GM19043 (cell line): ENCODE data around the gene RFT1.
A peak's percentile ranks its signal among the peaks of the same experiment; 100 is the strongest.
"Not testable (repeated sequence)": the region's sequence is repeated elsewhere in the genome, so short reads cannot be mapped to it uniquely, and the experiment has no call there.

Source experiments
- ATAC-seq: cut with Tn5 transposase; IDR thresholded peaks from one replicate; pipeline ENCODE4 v1.9.1; 2021; ENCODE audit warnings: low read depth; ENCODE audit not compliant: unreplicated experiment

RFT1 gene

DNA sequence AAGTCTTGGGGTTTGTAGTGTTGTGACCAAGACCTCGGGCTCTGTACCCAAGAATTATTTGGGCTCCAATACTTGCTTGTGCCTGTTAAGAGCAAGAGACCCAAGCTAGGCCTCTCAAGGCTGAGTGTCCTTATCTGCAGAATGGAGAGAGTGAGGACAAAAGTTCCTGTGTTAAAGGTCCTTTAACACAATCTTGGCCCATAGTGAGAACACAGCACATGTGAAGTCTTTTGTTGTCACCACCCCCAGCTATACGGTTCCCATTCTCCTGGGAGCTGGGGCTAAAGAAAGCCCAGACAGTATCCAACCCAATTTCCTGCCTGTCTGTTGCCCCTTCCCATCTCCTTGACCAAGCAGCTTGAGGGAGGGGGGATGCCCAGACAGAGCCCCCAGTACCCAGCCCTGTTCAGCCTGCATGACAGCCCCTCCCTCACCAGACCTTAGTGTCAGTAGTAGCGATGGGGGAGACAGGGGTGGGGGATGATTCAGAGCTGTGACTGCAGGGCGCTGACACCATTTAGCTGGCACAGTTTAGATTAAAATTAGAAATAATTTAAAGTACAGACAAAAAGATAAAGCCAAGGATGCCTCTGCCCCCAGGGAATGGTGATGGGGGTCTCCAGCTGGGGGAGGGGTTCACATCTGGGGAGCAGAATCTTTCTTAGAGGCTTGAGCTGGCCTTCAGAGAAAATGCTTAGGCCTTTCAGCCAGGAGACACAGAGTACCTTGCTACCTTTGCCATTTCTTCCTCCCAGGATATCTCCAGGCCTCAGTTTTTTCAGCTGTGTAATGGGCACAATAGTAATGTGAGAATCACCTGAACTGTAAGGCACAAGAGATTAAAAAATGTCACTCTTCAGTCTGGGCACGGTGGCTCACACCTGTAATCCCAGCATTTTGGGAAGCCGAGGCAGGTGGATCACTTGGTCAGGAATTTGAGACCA lies 33.5 kb upstream of the RFT1 start:
- ATAC-seq = no peak

DNA sequence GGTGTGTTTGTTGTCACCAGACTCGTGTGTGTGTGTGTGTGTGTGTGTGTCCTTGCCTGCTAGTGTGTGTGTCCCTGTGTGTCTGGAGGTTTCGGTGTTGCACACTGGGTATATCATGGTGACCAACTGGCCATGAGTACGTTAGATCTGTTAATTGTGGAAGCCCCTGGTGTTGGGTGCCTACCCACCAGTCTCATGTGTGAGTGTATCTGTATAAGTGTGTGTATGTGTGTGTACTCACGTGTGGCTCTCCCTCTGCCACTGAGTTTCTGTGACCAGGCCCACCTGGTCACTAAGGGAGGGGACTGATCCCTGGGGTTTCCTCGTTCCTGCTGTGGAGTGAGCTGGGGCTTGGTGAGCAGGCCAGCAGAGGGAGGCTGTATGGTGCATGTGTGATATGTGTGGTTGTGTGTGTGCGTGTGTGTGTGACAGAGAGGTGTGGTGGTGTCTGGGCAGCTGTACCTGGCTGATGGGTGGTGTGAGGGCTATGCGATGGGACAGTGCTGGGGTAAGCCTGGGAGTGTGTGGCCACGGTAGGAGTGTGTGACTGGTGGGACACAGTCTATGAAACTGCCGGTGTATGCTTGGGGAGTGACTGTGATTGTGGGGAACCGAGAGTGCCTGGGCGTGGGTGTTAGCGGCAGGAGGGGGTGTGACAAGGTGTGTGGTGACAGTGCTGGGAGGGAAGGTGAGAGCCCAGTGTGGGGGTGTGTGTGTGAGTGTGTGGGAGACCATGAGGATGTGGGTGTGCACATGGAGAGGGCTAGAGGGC lies 32.6 kb upstream of the RFT1 start:
- no peak for ATAC-seq

DNA sequence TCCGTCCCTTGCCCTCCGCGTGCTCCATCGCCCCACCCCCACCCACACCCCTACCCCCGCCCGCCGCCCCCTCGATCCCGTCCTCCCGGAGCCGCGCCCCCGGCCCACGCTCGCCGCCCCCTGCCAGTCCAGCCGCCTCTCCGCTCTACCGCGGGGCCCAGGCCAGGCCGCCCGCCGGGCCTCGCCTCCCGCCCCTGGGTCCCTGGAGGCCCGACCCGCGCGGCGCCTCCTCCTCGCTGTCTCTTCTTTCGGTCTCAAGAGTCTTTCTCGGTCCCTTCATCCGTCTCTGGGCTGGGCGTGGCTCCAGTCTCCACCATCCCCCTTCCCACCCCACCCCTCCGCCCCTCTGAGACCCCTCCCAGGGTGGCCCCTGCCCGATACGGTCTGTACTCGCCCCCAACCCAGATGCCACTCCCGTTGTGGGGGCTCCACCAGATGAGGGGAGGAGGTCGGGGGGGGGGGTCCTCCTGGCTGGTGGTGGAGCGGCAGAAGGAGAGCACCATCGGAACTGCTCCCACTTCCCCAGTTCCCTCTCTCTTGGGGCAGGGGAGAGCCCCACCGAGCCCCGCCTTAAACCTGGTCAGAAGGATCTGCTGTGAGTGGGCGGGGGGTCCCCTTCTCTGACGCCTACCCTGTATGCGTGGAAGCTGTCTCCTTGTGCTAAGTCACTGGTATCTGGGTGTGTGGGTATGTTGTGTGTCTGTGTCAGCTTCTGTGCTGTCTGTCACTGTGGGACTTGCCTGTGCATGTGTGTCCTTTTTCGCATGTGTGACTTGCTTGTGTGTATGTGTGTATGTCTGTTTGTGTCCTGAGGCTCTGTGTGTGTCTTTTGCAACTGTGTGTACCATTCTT lies 31.8 kb upstream of the RFT1 start:
- peak; percentile 37 for ATAC-seq

DNA sequence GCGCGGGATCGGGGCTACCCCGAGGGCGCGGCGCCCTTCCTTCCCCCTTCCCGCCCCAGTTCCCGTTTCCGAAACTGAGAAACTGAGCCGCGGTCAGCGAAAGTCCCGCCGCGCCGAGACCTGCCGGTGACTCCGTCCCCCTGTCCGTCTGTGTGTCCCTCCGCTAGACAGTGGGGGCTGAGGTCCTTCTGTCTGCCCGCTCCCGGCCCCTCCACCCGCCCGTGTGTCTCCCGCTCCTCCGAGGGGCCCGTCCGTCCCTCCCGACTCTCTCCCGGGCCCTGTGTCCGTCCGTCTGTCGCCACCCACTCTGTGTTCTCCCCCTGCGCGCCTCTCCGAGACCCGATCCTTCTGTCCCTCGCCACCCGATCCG lies 31.2 kb upstream of the RFT1 start:
- no peak for ATAC-seq

DNA sequence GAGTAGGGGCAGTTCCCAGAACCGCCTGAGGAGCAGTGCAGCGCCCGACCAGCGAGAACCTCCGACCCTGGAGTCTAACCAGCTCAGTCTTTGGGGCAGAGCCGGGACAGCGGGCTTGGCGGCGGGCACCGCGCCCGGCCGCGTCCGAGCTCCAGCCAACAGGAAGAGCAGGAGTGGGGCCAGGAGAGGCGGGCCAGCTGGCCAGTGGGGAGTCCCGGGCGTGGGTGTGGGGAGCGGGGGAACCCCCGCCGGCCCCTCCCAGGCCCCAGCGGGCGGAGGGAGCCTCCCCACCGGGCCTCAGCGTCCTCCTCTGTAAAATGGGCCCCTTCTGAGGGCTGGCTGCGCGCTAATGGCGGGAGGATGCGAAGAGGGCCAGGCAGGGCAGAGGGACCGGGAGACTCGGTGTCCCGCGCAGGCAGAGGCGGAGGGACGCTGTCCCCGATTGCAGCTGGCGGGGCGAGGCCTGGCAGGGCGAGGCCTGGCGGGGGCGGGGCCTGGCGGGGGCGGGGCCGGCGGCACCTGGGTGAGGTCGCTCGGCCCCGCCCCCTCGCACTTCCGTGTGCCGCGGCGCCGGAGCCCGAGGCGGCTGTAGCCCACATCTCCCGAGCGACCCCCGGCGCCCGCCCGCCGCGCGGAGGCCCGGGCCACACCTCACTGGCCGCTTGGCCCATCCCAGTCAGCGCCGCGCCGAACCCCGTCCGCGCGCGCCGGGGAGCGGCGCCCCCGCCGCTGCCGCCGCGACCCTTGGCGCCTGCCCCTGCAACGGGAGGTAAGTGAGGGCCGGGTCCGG lies 30.6 kb upstream of the RFT1 start, which contains the start of gene PRKCD:
TSS of gene PRKCD (plus strand) at position 550 of the 790 bp plus-strand sequence. CDS start 17,214 bp downstream, outside the sequence.
- ATAC-seq = peak; percentile 39

GRCh38 chr3:53160061-53160659 lies 29.9 kb upstream of the RFT1 start:
- no peak for ATAC-seq

DNA sequence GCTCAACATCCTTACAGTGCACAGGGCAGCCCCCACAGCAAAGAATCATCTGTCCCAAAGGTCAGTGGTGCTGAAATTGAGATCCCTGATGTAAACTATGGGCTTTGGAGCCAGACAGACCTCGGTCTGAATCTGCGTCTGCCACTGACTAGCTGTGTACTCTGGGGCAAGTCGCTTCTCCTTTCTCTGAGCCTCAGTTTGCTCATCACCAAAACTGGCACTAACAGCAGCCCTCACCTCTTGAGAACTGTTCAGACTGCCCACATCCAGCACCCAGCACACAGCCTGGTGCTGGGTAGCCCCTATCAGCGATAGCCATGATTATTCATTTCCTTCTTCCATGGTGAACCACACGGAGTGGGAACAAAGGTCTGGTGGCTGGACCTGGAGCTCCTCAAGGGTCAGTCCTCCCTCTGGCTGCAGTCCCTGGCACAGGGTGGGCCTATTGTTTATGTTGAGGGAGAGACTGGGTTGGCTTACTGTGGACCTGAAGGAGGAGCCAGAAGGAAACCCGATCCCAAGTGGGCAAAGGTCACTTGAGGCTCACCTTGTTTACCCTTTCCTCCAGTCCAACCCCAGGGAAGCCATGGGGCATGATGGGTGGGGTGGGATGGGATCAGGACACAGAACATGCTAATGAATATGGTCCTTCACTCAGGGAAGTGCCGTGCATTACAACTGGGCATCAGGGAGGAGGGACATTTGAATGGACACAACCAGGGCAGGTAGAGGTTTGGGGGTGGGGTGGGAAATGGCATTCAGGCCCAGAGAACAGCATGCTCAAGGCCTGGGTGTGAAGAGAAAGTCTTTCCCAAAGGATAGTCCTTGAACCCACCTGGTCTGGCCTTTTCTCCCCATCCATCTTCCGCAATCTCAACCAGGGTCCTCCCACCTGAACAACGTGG lies 29.2 kb upstream of the RFT1 start:
- no peak for ATAC-seq

DNA sequence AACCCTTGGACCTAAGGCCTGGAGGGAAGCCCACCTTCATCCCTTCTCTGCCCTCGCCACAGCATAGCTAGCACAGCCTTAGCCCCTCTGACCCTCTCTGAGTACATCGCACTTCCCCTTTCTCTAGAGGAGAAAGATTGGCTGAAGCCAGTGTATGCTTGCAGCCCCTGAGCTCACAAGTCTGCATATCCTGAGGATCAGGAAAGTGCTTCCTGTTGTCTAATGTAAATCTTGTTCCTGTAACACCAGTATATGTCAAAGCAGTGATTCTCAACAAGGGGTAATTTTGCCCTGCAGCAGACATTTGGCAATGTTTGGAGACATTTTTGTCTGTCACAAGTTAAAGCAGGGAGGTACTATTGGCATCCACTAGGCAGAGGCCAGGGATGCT lies 28.5 kb upstream of the RFT1 start:
- no peak for ATAC-seq

- ATAC-seq = no peak
Observed at GRCh38 chr3:53157974-53158580, 27.8 kb upstream of the RFT1 start.

GRCh38 chr3:53156368-53156834 lies 26.2 kb upstream of the RFT1 start:
- no peak for ATAC-seq

DNA sequence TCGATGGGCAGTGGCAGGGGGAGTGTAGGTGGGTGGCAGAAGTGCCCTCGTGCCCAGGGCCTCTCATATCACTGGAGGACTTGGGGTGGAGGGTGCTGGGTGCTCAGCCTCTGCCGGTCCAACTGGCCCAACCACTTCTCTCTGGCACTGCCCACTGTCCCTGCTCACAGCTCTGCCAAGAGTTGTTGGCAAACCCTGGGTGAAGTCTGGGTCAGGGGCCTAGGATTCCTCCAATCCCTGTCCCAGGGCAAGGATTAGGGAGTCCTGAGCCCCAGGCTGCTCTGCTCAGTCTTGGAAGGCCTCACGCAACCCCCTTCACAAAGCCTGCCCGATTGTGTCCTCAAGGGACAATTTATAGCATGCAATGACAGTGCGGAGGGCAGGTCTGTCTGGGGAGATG lies 25.5 kb upstream of the RFT1 start:
- no peak for ATAC-seq

GRCh38 chr3:53154881-53155285 lies 24.6 kb upstream of the RFT1 start:
- ATAC-seq = no peak

GRCh38 chr3:53153980-53154379 lies 23.7 kb upstream of the RFT1 start:
- ATAC-seq = no peak

- ATAC-seq = no peak
Observed at GRCh38 chr3:53153264-53153823, 23.1 kb upstream of the RFT1 start.

GRCh38 chr3:53151870-53152660 lies 21.8 kb upstream of the RFT1 start:
- ATAC-seq = no peak

DNA sequence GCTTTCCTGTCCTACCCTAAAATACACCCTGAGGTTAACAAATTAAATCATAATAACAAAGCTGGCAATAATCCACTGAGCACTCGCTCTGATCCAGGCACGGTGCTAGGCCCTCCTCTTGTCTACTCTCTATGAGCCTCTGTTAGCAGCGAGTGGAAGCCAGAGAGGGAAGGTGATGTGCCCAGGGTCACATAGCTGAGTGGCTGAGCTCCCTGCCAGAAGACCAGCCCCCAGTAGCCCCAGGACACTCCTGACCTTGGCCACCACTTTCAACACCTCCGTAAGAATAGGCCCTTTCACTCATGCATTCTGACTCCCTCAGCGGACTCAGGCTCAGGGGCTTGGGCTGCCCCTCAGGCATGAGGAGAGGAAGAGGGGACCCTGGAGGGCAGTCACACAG lies 21.2 kb upstream of the RFT1 start:
- no peak for ATAC-seq

DNA sequence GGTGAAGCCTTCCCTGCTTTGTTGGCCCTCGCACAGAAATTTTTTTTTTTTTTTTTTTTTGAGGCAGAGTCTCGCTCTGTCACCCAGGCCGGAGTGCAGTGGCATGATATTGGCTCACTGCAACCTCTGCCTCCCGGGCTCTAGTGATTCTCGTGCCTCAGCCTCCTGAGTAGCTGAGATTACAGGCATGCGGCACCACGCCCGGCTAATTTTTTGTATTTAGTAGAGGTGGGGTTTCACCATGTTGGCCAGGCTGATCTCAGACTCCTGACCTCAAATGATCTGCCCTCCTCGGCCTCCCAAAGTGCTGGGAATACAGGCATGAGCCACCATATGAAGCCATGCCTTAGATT lies 20.8 kb upstream of the RFT1 start:
- not testable (repeated sequence) for ATAC-seq
